Measurements from ENCODE around the gene ARIH1. TPM values are rescaled to one million over a fixed set of nuclear protein-coding genes. Genes with fewer than 3 reads are reported as not detected.

The ARIH1 gene
- total and polyA plus RNA-seq, 2 experiments from 2014 or later = 24.5 to 29.5 TPM

GRCh38 chr15:72445426-72445825 lies 28.7 kb upstream of the ARIH1 start:
- Histone ChIP-seq H3K4me3 (no peak overlapping the region), H2AFZ (no peak overlapping the region), H3K36me3 (ENCODE audit: low read depth) (no peaks in the 10 kb centered on the region), H4K20me1 (ENCODE audit: insufficient read depth) (no peaks in the 10 kb centered on the region), H3K9me2 (ENCODE audit: insufficient read depth) (no peaks in the 10 kb centered on the region), H3K4me2 (ENCODE audit: unreplicated experiment) (no peak overlapping the region), H3K9me3 (ENCODE audit: low read depth) (no peaks in the 10 kb centered on the region), H3K27me3 (replicated peaks; ENCODE audit: insufficient read depth) (no peaks in the 10 kb centered on the region), H3K9ac (no peak overlapping the region), H3K79me2 (ENCODE audit: insufficient read depth) (no peaks in the 10 kb centered on the region), H3F3A (ENCODE audit: insufficient read depth) (no peaks in the 10 kb centered on the region), H3K4me1 (ENCODE audit: insufficient read depth) (no peaks in the 10 kb centered on the region), H3K27ac (no peak overlapping the region)
- in situ Hi-C loops (cut with MboI) = no loop called here
- 75 to 82% methylated on average over 1 of the region's 1 CpG for WGBS, 2 experiments (ENCODE audit: low coverage in 1 of 2, low lambda C conversion rate in 2 of 2, missing lambda C conversion rate in 2 of 2)
- no peak for TF ChIP-seq EZH2 (IDR thresholded peaks at IDR 0.05; ENCODE audit: insufficient read depth, poor library complexity, severe bottlenecking)
- no peak for TF ChIP-seq EZH2phosphoT487 (IDR thresholded peaks at IDR 0.05; ENCODE audit: insufficient read depth, low read depth)
- no peak for DNase-seq

- H3K9ac ChIP-seq = no peak overlapping the region
- TF ChIP-seq EZH2 (IDR thresholded peaks at IDR 0.05; ENCODE audit: insufficient read depth, poor library complexity, severe bottlenecking) (no peak), EZH2phosphoT487 (IDR thresholded peaks at IDR 0.05; ENCODE audit: insufficient read depth, low read depth) (no peak)
- H3K27ac ChIP-seq = no peak overlapping the region
- H3K27me3 ChIP-seq (replicated peaks; ENCODE audit: insufficient read depth) = no peaks in the 10 kb centered on the region
- no peaks in the 10 kb centered on the region for H3K36me3 ChIP-seq (ENCODE audit: low read depth)
- no peaks in the 10 kb centered on the region for H3F3A ChIP-seq (ENCODE audit: insufficient read depth)
- no peaks in the 10 kb centered on the region for H3K9me2 ChIP-seq (ENCODE audit: insufficient read depth)
- in situ Hi-C loops (cut with MboI) = no loop called here
- no peak overlapping the region for H3K4me2 ChIP-seq (ENCODE audit: unreplicated experiment)
- no peaks in the 10 kb centered on the region for H4K20me1 ChIP-seq (ENCODE audit: insufficient read depth)
- H3K79me2 ChIP-seq (ENCODE audit: insufficient read depth) = no peaks in the 10 kb centered on the region
- no peaks in the 10 kb centered on the region for H3K9me3 ChIP-seq (ENCODE audit: low read depth)
- no peak overlapping the region for H2AFZ ChIP-seq
- WGBS, 2 experiments (ENCODE audit: low coverage in 1 of 2, low lambda C conversion rate in 2 of 2, missing lambda C conversion rate in 2 of 2) = 55 to 57% methylated on average over 6 of the region's 6 CpGs
- no peak for DNase-seq
- no peak overlapping the region for H3K4me3 ChIP-seq
- no peaks in the 10 kb centered on the region for H3K4me1 ChIP-seq (ENCODE audit: insufficient read depth)
These were observed 23.3 kb upstream of the ARIH1 start for GRCh38 chr15:72450805-72451204.

- in situ Hi-C loops (cut with MboI) = no loop called here
- H3K27ac ChIP-seq = no peak overlapping the region
These were observed 22.9 kb upstream of the ARIH1 start for GRCh38 chr15:72451224-72451623.

GRCh38 chr15:72456684-72457083 lies 17.4 kb upstream of the ARIH1 start:
- Histone ChIP-seq H3K4me1 (ENCODE audit: insufficient read depth) (no peaks in the 10 kb centered on the region), H3F3A (ENCODE audit: insufficient read depth) (no peaks in the 10 kb centered on the region), H3K36me3 (ENCODE audit: low read depth) (no peaks in the 10 kb centered on the region), H3K4me3 (no peak overlapping the region), H3K4me2 (ENCODE audit: unreplicated experiment) (no peak overlapping the region), H2AFZ (no peak overlapping the region), H3K9ac (no peak overlapping the region), H3K9me3 (ENCODE audit: low read depth) (no peaks in the 10 kb centered on the region), H3K79me2 (ENCODE audit: insufficient read depth) (no peaks in the 10 kb centered on the region), H4K20me1 (ENCODE audit: insufficient read depth) (no peaks in the 10 kb centered on the region), H3K9me2 (ENCODE audit: insufficient read depth) (no peaks in the 10 kb centered on the region), H3K27me3 (replicated peaks; ENCODE audit: insufficient read depth) (no peaks in the 10 kb centered on the region), H3K27ac (no peak overlapping the region)
- no peak for DNase-seq
- in situ Hi-C loops (cut with MboI) = no loop called here
- WGBS, 2 experiments (ENCODE audit: low coverage in 1 of 2, low lambda C conversion rate in 2 of 2, missing lambda C conversion rate in 2 of 2) = 80 to 85% methylated on average over 7 of the region's 7 CpGs
- no peak for TF ChIP-seq EZH2phosphoT487 (IDR thresholded peaks at IDR 0.05; ENCODE audit: insufficient read depth, low read depth)
- TF ChIP-seq EZH2 (IDR thresholded peaks at IDR 0.05; ENCODE audit: insufficient read depth, poor library complexity, severe bottlenecking) = no peak

More at GRCh38 chr15:72451224-72451623, 22.9 kb upstream of the ARIH1 start:
- Histone ChIP-seq H3K79me2 (ENCODE audit: insufficient read depth) (no peaks in the 10 kb centered on the region), H4K20me1 (ENCODE audit: insufficient read depth) (no peaks in the 10 kb centered on the region), H3K4me3 (no peak overlapping the region), H3K9me2 (ENCODE audit: insufficient read depth) (no peaks in the 10 kb centered on the region), H3K27me3 (replicated peaks; ENCODE audit: insufficient read depth) (no peaks in the 10 kb centered on the region), H3K9ac (no peak overlapping the region), H2AFZ (no peak overlapping the region), H3F3A (ENCODE audit: insufficient read depth) (no peaks in the 10 kb centered on the region), H3K36me3 (ENCODE audit: low read depth) (no peaks in the 10 kb centered on the region), H3K4me2 (ENCODE audit: unreplicated experiment) (no peak overlapping the region), H3K9me3 (ENCODE audit: low read depth) (no peaks in the 10 kb centered on the region), H3K4me1 (ENCODE audit: insufficient read depth) (no peaks in the 10 kb centered on the region)
- no peak for DNase-seq
- TF ChIP-seq EZH2 (IDR thresholded peaks at IDR 0.05; ENCODE audit: insufficient read depth, poor library complexity, severe bottlenecking) (no peak), EZH2phosphoT487 (IDR thresholded peaks at IDR 0.05; ENCODE audit: insufficient read depth, low read depth) (no peak)
- WGBS, 2 experiments (ENCODE audit: low coverage in 1 of 2, low lambda C conversion rate in 2 of 2, missing lambda C conversion rate in 2 of 2) = 61 to 63% methylated on average over 9 of the region's 9 CpGs

GRCh38 chr15:72460402-72460801 lies 13.7 kb upstream of the ARIH1 start:
- no peak for DNase-seq
- Histone ChIP-seq H4K20me1 (ENCODE audit: insufficient read depth) (no peaks in the 10 kb centered on the region), H3K36me3 (ENCODE audit: low read depth) (no peaks in the 10 kb centered on the region), H3K4me3 (no peak overlapping the region), H3K4me2 (ENCODE audit: unreplicated experiment) (no peak overlapping the region), H3K27me3 (replicated peaks; ENCODE audit: insufficient read depth) (no peaks in the 10 kb centered on the region), H2AFZ (no peak overlapping the region), H3K79me2 (ENCODE audit: insufficient read depth) (no peaks in the 10 kb centered on the region), H3K4me1 (ENCODE audit: insufficient read depth) (no peaks in the 10 kb centered on the region), H3F3A (ENCODE audit: insufficient read depth) (no peaks in the 10 kb centered on the region), H3K9me2 (ENCODE audit: insufficient read depth) (no peaks in the 10 kb centered on the region), H3K9ac (no peak overlapping the region), H3K9me3 (ENCODE audit: low read depth) (no peaks in the 10 kb centered on the region), H3K27ac (no peak overlapping the region)
- in situ Hi-C loops (cut with MboI) = no loop called here
- TF ChIP-seq EZH2phosphoT487 (IDR thresholded peaks at IDR 0.05; ENCODE audit: insufficient read depth, low read depth) (no peak), EZH2 (IDR thresholded peaks at IDR 0.05; ENCODE audit: insufficient read depth, poor library complexity, severe bottlenecking) (no peak)
- WGBS, 2 experiments (ENCODE audit: low coverage in 1 of 2, low lambda C conversion rate in 2 of 2, missing lambda C conversion rate in 2 of 2) = 100% methylated on average over 3 of the region's 3 CpGs
